DMS 273 treated with DMSO at 0.1 percent for 48 hours (cell line): ENCODE measurements around the gene ACSL6.

Experiments used
- DNase-seq: peaks from one replicate; lab custom pipeline; 2025; lab: John Stamatoyannopoulos, UW

Gene ACSL6

DNA sequence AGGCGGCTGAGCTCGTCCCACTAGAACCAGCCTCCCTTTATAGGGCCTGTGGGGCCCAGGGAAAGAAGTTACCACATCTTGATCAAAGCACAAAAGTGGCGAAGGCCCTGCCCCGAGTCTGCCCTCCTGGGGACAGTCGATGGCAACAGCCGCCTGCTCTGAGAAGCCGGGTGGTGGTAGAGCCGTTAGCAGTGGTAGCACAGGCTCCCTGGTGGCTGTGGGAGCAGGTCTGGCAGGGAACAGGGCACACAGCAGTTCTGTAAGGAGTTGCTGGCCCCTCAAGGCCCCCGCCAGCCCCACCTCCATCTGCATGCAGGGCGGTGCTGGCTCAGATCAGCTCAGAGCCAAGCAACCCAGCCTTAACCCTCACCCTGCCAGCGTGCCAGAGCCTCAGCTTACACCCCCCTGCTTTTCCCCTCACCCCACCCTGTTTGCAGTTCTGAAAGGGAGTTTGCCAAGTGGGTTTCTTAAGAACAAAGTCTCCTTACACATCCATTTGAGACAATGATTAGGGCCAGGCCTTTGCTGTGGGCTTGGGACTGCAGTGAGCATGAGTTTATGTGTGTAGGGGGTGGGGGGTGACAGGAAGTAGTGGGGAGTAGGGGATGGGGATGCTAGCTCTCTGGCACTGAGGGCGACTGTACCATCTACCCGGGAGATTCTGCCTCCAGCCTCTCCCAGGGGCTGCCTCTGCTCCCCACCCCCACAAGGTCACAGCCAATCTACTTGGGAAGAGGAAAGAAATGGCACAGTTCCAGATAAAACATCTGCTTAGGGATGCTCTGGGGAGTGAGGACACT is 11.8 kb downstream of the ACSL6 start:
- DNase-seq = no peak

DNA sequence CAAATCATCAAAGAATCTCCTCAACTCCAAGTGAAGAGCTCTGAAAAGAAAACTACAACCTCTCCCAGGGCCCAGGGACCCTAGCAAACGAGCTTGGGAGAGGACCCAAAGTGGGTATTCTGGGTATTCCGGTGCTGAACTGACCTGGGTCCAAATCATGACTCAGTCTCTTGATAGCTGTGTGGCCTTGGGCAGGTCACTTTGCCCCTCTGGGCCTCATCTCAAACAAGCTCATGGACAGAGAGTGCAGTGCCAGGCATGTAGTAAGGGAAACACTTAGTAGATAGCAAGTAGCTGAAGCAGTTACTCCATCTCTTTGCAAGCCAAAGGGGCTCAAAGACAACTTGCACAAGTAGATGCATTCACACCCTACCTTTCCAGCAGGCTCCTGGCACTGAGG is 12.4 kb downstream of the ACSL6 start:
- no peak for DNase-seq

DNA sequence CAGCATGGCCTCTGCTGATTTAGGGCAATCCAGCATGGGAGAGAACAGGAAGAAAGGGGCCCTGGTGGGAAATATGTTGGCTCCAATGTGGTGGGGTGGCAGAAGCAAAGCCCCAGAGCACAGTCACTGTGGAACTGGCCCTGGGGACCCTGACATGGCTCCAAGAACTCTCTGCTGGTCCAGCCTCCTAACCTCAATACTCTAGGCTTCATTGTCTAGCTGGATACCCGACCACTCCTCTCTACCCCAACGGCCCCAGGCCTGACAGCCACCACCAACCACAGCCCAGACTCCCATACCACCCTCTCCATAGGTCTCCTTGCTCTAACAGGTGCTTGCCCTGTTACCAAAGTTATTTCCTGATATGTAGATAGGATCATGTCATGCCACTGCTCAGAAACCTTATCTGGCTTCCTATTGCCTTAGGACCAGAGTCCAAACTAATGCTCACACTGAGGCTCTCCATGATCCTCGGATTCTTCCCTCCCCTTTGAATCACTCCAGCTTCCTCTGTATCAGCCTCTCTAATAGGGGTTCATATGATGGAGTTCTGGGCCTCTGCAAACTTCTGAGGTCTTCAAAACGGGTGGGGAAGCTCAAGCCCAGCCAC is 12.9 kb downstream of the ACSL6 start:
- no peak for DNase-seq

DNA sequence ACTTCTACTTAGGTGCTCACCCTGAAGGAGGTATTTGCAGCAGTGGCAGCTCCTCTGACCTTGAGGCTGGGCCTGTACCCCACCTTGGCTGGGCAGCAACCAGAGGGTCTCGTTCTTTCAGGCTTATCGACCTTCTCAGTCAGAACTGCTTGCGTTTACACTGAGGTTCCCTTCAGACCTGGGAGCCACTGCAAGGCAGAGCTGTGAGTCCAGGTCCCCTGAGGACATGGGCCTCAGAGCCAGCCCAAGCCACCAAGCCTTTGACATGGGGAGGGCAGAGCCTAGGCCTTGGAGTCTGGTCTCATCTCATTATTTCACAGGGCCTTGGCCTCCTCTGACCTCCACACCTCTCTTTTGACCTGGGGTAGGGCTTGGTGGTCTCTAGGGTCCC is 13.7 kb downstream of the ACSL6 start:
- DNase-seq = no peak

DNA sequence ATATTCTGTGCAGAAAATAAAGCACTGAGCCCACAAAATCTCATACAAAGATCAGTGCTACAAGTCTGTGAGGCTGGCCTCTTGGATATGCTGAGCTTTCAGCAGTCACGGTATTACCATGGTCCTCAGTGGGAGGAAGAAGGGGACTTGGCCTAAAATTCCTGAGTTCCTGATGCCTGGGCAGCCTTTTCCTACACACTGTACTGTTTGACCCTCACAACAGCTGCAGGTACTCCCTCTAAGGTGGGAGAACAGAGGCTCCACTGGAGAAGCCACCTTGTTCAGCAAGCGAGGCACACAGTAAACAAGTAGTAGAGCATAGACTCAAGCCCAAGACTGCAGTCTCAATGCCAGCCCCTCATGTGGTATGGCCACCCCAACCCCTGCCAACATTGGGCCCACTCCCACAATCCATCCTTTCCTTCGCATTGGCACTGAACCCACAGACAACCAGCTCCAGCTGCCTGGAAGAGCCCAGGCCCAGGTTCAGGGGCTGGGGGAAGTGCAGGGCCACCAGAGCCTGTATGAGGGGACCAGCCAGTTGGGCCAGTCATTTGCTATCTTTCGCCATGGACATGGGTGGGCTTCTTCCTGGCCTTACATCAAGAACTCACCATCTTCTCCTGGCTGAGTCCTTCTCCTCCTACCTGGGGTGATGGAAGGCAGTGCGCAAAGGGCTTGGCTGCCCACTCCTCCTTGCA is 14.3 kb downstream of the ACSL6 start:
- no peak for DNase-seq

DNA sequence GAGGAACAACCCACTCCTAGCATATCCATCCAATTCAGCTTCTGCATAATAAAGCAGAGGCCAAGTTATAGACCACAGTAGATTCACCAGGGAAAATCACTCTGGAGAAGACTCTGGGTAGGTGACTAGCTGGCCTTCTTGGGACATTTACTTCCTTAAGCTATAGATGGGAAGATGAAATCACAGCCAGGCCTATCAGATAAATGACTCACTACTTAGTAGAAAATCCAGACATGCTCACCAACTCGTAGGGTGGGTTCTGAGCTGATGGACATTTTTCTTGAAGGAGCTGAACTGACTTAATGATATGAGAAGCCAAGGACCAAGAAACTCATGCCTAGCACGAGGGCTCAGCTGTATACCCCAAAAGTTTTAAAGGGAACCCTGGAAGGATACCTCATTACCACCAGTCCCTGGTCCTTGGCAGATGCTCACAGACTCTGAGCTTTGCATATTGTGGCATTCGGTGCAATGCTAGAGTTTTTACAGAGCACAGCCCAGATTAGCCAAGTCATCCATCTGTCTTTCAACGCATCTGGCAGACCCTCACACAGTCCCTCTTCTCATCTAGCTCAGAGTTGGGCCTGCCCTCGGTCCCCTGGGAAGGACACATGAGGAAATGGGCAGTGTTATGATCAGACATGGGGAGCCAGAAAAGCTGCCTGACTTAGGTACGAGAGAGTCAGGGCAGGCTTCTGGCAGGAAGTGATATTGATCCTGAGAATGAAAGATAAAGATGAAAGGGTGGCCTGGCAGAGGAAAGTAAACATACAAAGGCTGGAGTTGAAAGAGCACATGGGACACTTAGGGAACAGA is 15.0 kb downstream of the ACSL6 start:
- no peak for DNase-seq

DNA sequence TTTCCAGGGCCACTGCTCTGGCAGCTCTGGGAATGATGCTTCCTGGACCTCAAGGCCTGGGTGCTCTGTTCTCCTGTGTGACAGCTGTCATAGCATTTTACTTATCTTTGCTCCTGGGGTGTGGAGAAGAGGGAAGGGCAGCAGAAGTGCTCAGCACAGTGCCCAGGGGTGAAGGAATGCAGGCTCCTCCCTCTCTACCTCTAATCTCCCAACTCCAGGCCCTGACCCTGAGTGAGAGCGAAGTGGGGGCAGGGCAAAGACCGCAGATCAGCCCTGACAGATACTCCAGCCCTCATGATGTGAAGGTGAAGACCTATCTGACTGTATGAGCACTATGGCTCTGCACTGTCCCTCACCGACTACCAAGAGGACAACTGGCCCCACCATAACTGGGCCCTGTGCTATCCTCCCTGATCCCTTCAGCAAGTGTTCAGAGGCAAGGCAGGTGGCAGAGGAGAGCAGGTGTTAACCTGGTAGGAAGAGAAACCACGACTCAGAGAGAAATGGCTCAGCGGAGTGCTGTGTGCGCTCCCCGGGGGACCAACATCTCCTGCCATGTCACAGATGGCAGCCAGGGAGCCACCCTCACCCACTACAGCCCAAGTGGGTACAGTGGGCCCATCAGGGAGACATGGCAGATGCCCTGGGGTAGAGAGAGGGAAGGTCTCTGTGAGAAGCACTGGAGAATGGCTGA is 16.8 kb downstream of the ACSL6 start:
- no peak for DNase-seq

DNA sequence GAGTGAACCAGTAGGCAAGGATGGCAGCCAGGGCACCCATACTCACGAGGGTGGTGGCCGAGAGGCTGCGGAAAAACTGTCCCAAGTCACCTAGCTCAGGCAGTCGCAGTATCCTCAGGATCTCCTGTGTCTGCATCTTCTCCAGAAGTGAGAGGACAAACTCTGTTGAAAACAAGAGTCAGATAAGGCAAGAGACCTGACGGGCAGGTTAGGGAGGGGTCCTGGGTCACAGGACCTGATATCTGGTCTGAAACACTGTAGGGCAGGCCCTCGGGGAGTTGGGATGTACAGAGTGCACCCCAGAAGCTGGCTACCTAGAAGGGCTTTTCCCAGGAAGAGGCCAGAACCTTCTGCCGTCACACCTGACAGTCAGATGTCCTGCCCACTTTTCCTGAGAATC is 17.4 kb downstream of the ACSL6 start:
- no peak for DNase-seq

DNA sequence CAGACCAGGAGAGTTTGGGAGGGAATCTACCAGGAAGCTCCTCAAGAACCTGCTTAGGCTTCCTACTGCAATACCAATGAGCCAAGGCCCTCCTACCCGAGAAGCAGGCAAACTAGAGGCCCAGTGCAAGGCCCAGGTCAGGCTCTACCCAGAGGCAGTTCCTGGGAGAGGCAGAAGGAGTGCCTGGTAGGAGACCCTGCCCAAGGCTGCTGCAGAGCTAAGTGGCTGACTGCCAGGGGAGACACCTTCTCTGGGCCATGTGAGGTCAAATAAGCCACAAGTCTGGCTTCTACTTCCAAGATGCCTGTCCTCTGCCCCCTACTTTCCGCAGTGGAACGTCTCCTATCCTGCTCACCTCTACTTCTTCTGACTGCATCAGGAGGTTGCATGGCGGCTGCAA is 17.8 kb downstream of the ACSL6 start:
- DNase-seq = no peak

DNA sequence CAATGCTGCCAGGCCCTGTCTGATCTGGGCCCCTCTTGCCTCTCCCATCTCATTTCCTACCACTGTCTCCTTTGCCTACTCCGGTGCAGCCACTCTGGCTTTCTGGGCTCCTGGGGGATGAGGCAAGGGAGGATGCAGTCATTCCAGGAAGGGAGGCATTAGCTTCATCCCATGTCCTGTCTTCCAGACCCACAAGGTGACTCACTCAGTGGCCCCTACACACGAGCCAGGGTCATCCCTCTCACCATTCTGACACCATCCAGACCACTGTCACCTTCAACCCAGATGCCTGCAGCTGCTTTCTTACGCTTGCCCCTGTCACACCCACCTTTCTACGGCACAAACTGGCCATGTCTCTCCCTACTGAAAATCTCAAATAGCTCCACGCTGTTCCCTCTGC is 19.1 kb downstream of the ACSL6 start:
- DNase-seq = no peak

DNA sequence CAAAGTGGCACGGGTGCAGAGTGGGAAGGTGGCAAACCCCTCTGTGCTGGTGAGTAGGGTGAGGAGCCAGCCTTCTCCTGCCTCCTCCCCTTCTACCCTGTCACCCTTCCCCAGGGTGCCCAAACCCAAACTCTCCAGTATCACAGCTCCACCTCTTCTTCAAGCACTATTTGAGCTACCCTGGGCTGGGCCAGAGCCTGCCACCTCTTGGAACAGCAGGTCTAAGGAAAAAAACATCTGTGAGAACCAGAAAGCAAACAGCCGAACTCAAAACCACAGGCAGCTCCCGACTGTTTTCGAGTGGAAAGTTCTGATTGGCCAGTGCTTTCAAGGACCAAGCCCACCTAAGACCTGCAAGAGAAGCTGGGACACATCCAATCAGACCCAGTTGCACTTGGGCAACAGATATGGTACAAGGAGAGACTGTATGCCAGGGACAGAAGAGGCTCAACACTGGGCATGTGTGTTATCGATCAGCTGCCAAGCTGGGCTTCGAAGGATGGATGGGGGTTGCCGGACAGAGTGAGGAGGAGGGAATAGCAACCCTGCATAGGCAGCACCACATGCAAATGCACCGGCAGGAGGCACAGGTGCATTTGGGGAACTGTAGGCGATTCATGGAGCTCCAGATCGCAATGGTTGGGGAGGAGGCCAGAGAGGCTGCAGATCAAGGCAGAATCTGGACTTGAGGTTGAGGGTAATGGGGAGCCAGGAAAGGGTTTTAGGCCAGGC is 19.7 kb downstream of the ACSL6 start:
- no peak for DNase-seq

DNA sequence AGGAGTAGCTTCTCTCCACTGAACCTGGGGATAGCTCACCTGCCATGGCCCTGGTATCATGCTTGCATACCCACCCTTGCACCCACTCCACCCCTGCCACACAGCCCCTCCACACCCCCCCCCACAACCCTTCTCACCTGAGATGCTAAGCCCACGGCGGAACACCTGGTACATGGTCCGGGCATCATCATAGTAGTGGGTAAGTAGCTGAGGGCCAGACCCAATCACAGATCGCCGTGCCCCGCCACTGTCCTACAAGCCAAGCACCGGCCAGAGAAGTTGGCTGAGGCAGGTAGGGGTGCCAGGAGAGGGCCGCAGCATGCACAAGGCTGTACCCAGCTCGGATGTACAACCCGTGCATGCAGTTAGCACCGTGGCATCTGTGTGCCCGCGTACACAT is 20.7 kb downstream of the ACSL6 start:
- no peak for DNase-seq

DNA sequence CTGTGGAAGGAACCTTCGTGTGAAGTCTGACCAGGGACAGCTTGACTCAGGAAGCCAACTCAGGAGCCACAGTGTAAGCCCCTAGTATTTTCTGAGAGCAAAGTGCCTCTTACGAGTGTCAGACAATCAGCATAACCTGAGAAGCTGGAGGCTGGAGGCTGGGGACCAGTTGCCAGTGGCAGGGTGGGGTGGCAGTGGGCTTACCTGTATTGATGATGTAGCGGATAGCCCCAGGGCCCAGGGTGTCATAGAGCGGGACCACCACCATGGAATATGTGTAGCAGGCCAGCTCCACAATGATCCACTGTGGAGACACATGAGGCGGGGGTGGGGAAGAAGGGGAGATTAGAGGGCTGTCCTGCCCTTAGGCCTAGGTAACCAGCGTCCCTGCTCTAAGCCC is 22.9 kb downstream of the ACSL6 start:
- DNase-seq = no peak

DNA sequence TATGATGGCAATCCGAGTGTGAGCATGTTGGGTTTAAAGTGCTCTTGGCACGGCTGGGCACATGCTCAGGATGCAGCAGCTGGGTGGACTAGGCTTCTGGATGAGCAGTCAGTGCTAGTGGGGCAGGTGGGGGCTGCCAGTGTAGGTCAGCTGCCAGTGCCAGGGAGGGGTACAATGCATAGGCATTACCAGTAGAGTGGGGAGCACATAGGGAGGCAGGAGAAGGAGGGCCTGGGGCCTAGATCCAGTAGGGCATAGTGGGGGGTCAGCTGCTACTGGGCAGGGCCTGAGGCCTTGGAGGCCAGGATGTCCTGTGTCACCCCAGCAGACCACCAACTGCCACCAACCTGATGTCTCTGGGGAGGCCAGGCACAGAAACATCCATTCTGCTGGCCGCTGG is 24.2 kb downstream of the ACSL6 start:
- DNase-seq = no peak

DNA sequence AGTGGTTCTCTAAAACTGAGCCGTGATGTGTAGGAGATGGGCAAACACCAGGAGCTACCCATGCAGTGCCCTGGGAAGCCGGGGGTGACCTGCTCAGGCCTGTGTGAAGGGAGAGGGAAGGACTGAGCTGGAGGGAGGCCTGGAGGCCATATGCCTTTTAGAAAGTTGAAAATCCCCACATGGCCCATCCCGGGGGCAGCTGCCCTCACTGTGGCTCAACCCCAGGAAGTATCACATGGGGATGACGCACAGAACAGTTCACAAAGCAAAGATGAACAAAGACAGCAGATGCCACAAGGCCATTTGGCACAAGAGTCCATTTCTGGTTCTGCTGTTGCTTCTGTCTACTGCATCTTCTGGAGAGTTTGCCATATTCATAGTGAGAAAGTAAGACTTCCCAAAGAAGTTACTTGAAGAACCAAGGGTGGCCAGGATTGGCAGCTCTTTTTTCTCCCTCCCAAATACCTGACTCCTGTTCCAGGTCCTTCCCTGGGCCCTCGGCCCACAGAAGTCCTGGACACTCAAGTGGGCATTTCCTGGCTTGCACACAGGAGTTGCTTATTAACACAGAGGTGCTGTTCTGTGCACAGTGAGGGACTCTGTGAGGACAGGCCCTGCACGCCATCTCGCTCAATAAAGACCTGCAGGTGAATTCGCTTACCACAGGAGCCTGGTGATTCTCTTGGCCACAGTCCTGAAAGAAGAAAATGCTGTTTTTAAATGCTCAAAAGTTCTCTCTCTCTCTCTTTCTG is 25.1 kb downstream of the ACSL6 start:
- no peak for DNase-seq

DNA sequence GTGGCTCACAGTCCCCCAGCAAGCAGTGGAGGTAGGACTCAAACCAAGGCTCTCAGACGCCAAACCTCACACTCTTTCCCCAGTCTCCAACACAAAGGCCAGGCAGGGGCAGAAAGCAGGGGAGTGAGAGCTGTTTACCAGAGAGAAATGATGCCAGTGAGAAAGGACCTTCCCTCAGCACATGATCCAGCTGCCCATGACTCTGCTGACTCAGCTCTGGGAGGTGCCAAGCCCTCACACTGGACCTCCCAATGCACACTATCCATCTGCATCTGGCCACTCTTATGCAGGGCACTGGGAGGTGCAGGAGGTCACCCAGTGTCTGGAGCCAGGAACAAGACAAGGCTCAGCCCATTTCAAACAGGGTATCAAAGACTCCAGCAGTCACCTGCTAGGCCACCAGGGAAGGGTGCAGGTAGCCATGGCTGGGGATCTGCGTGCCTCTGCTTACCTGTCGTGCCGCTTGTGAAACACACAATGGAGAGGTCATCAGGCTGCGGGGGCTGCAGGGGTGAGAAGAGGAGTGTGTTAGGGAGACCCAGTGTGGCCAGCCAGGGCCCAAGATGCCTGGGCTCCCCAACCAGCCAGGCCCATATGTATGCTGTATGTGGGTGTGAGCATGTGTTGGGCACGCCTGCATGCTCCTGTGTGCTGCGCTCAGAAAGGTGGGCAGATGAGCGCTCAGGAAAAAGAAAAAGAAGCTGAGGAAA is 26.3 kb downstream of the ACSL6 start:
- no peak for DNase-seq

DNA sequence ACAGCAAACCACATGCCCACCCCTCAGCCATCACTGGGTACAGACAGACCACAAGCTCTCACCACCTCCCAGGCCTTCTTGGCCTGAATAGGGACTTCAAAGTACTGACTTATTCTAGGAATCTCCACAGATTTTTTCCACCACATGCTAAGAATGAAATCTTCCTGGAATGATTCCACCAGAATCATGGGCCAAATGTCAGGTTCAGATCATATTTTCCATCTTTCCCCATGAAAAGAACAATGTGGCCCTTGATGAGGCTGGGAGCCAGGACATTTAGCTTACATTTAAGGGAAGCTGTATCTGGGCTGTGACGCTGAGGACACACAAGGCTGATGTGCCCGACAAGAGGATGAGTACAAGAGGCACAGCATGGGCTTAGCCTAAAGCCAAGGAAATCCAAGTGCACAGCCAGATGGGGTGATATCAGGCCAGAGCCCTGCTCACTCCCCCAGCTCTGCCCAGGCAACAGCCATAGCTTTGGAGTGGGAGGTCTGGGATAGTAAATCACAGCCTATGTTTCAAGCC is 28.1 kb downstream of the ACSL6 start:
- no peak for DNase-seq

DNA sequence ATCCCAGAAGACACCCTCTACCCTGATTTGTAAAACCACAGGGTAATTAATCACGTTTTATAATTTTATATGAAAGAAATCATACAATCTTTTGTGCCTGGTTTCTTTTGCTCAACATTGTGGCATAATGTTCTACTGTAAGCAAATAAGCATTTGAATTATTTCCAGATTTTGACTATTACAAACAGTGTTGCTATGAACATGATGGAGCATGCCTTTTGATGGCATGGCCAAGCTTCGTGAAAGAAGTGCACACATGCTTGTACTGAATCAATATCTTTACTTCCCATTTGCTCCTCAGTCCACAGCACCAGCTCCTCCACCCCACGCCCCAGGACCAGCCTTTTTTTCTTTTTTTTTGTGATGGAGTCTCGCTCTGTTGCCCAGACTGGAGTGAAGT is 29.9 kb downstream of the ACSL6 start:
- DNase-seq = no peak

DNA sequence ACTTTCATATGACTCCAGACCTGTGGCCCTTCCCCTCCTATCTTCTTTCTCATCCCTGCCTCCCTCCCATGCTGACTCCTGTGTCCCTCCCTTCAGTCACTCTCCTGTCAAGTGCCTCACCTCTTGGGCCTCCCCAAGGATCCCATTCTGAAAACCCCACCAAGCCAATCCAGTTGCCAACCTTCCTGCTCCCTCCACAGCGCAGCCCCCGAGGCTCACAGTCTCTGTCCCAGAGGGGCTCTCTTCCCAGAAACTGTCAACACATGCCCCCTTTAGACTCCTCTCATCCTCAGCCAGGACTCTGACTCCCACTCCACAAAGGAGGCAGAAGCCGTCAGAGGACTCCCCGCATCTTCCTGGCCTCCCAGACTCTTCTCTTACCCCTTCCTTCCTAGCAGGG is 30.8 kb downstream of the ACSL6 start:
- DNase-seq = no peak

DNA sequence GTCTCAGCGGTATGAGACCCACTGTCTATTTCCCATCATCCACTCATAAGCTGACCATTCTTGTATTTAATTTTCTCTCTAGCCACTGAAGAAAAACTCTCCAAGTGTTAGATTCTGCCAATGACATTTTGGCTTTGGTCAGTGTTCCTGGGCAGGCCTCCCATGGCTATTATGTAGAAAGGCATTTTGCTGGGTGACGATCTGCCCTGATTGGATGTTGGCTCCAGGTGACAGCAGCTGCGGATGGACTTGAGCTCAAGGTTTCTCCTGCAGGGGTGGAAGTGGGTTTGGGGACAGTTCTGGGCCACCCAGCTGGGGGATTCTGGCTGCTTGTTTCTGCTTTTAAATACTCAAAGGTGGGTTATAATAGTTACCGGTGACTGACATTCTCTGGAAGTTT is 31.6 kb downstream of the ACSL6 start:
- no peak for DNase-seq
